IPS DF 4.7 (cell line): ENCODE data around the gene HARS1.
"Not testable (repeated sequence)": the region's sequence is repeated elsewhere in the genome, so short reads cannot be mapped to it uniquely, and the experiment has no call there.

Experiments
- DNase-seq: peaks from one replicate; pipeline ENCODE4 v3.0.0-alpha.2; 2013; ENCODE audit warnings: low spot score; ENCODE audit errors: extremely low read depth

HARS1 gene

GRCh38 chr5:140677947-140678346 is 13.2 kb downstream of the HARS1 start:
- DNase-seq = no peak

GRCh38 chr5:140674629-140675028 is 16.5 kb downstream of the HARS1 start:
- no peak for DNase-seq

- no peak for DNase-seq
Measured at GRCh38 chr5:140674211-140674610, 17.0 kb downstream of the HARS1 start.

- DNase-seq = no peak
Measured at GRCh38 chr5:140673187-140673976, 17.8 kb downstream of the HARS1 start, which contains the start of gene DND1. DND1 (minus strand) TSS chr5:140673576; CDS start chr5:140673542, 34 bp downstream.

- DNase-seq = no peak
Measured at GRCh38 chr5:140672455-140673186, 18.5 kb downstream of the HARS1 start.

- no peak for DNase-seq
Measured at GRCh38 chr5:140671472-140672125, 19.6 kb downstream of the HARS1 start.

GRCh38 chr5:140671035-140671434 is 20.1 kb downstream of the HARS1 start:
- DNase-seq = not testable (repeated sequence)

GRCh38 chr5:140664359-140665119 is 26.6 kb downstream of the HARS1 start, which contains the start of gene WDR55:
WDR55 (plus strand) TSS chr5:140664904; CDS start chr5:140664913, 9 bp downstream.
- DNase-seq = peak; percentile 68

- DNase-seq = no peak
Measured at GRCh38 chr5:140664030-140664358, 27.2 kb downstream of the HARS1 start.

- not testable (repeated sequence) for DNase-seq
Measured at GRCh38 chr5:140660371-140660770, 30.8 kb downstream of the HARS1 start.

- no peak for DNase-seq
Measured at GRCh38 chr5:140658870-140659269, 32.3 kb downstream of the HARS1 start.

- DNase-seq = no peak
Measured at GRCh38 chr5:140647042-140647419, 44.1 kb downstream of the HARS1 start.

- DNase-seq = no peak
Measured at GRCh38 chr5:140642718-140643117, 48.5 kb downstream of the HARS1 start.

- no peak for DNase-seq
Measured at GRCh38 chr5:140641716-140642115, 49.5 kb downstream of the HARS1 start.

GRCh38 chr5:140639148-140639981 is 51.8 kb downstream of the HARS1 start, which contains the start of gene TMCO6:
TMCO6 (plus strand) TSS chr5:140639451; CDS start chr5:140639528, 77 bp downstream.
- DNase-seq = peak; percentile 74

- not testable (repeated sequence) for DNase-seq
Measured at GRCh38 chr5:140638898-140639147, 52.3 kb downstream of the HARS1 start.

- no peak for DNase-seq
Measured at GRCh38 chr5:140637371-140638100, 53.6 kb downstream of the HARS1 start.

- no peak for DNase-seq
Measured at GRCh38 chr5:140635291-140636257, 55.6 kb downstream of the HARS1 start.

GRCh38 chr5:140634103-140634502 is 57.1 kb downstream of the HARS1 start:
- no peak for DNase-seq
